Small intestine (tissue), 7 donors: Measurements from ENCODE around the gene RGL1. TPM values are rescaled to one million over a fixed set of nuclear protein-coding genes. Genes with fewer than 3 reads are reported as not detected.

Source experiments
- DNase-seq, 2 donors: peaks; one replicate each; pipeline versions ENCODE4 v3.0.0 to v3.0.0-alpha.2; 2013
- FAIRE-seq: peaks from 2 replicates; lab custom pipeline; 2012; peaks lifted over from hg19 to GRCh38; lab: Jason Lieb, UNC
- H3K27ac ChIP-seq, 3 donors: one replicate each; pipeline ENCODE4 v1.5.1; 2013; ENCODE audit warnings: low read length in 2 of 3, mild to moderate bottlenecking in 2 of 3, control low read depth in 1 of 3, inconsistent platforms in 1 of 3, low read depth in 1 of 3, moderate library complexity in 1 of 3
- H3K27me3 ChIP-seq, 3 donors: one replicate each; pipeline ENCODE4 v1.6.1; 2013; ENCODE audit warnings: low read length in 3 of 3, inconsistent platforms in 1 of 3; ENCODE audit not compliant: control insufficient read depth in 3 of 3, insufficient read depth in 3 of 3
- H3K36me3 ChIP-seq, 3 donors: one replicate each; pipeline ENCODE4 v1.6.1; 2013; ENCODE audit warnings: low read length in 3 of 3, inconsistent platforms in 1 of 3, low read depth in 1 of 3, mild to moderate bottlenecking in 1 of 3, moderate library complexity in 1 of 3; ENCODE audit not compliant: control insufficient read depth in 3 of 3, insufficient read depth in 2 of 3
- H3K4me1 ChIP-seq, 3 donors: one replicate each; pipeline ENCODE4 v1.6.1; 2013; ENCODE audit warnings: low read length in 2 of 3, inconsistent platforms in 1 of 3, low read depth in 1 of 3, mild to moderate bottlenecking in 1 of 3, moderate library complexity in 1 of 3; ENCODE audit not compliant: control insufficient read depth in 3 of 3, insufficient read depth in 2 of 3
- H3K4me3 ChIP-seq, 3 donors: one replicate each; pipeline ENCODE4 v1.5.1; 2013; ENCODE audit warnings: low read length in 3 of 3, control low read depth in 1 of 3, inconsistent platforms in 1 of 3, low read depth in 1 of 3, mild to moderate bottlenecking in 1 of 3, moderate library complexity in 1 of 3
- H3K9me3 ChIP-seq, 2 donors: one replicate each; pipeline ENCODE4 v1.6.1; 2013; ENCODE audit warnings: low read depth in 1 of 2, low read length in 1 of 2; ENCODE audit not compliant: control insufficient read depth in 2 of 2, insufficient read depth in 1 of 2
- WGBS, 3 donors: extraction: QIAGEN DNeasy Blood & Tissue Kit; methylation state at CpG; one replicate each; pipeline ENCODE4 v1.1.7; 2013; 5-methylcytosine and 5-hydroxymethylcytosine counted together
- polyA plus RNA-seq, 4 donors: library from polyadenylated mRNA; stranded (reverse) in 3 of 4; unstranded in 1 of 4; fragments of 200-250 nt in 3 of 4; fragments of 120-200 nt in 1 of 4; gene quantifications; one replicate each; pipeline versions ENCODE4 v1.2.1 to v1.2.3, GENCODE V29; 2013
- donor health status: healthy with polysubstance abuse.
- donor health status: control.
- donor health status: control.
- donor health status: Bipolar disorder and iron deficiency.
- donor health status: healthy.

RGL1 gene
- polyA plus RNA-seq, 4 donors, result 4.2 to 55.5 (median 8.0) TPM

DNA sequence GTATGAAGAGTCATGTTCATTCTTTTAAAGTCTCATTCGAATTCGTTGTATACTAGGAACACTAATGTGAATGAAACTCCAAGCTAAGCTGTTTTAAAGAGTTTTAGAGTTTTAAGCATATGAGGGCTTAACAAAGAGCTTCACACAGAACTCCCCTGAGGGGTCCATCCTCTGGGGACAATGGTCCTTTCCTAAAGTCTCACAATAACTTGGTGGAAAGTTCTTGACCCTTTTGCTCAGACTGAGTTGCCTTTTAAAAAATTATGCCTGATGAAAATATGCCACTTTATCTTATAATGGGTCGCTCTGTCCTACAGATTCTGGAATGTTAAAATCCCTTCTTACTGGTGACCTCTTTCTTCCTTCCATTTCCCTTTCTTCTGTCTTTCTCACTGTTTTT lies 64.3 kb downstream of the RGL1 start:
- no peak for FAIRE-seq
- WGBS, 3 donors, result 90 to 93% (median 90%) methylated on average over 3 of the region's 3 CpGs

DNA sequence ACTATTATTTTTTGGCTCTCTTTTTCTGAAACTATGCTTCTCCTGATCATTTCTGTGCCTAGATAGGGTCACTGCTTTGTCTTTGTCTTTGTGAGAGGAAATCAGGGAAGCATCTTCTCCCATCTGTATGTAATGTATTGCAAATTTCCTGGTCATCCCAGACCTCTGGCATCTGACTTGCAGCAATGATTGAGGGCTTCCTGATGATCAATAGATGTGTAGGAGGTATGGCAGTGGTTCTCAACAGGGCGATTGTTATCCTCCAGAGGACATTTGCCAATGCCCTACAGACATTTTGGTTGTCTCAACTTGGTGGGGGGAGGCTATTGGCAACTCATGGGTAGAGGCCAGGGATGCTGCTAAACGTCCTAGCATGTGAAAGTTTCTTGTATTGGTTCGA lies 64.7 kb downstream of the RGL1 start:
- no peaks in the 10 kb centered on the region for H3K9me3 ChIP-seq
- DNase-seq (no peak), FAIRE-seq (no peak)
- no peaks in the 10 kb centered on the region for H3K27me3 ChIP-seq
- no peaks in the 10 kb centered on the region for H3K4me1 ChIP-seq
- WGBS, 3 donors, result 79 to 84% (median 80%) methylated on average over 3 of the region's 3 CpGs
- H3K4me3 ChIP-seq, result no peak overlapping the region
- peak overlapping the region in 1 of 3 donors; percentile 79 for H3K27ac ChIP-seq
- H3K36me3 ChIP-seq, result peaks cover 0 to 11% (median 0%) of the 10 kb centered on the region in 3 donors

More for the DNA sequence above, 64.3 kb downstream of the RGL1 start:
- DNase-seq, result no peak
- H3K4me3 ChIP-seq, result no peak overlapping the region
- no peaks in the 10 kb centered on the region for H3K4me1 ChIP-seq
- no peak overlapping the region for H3K27ac ChIP-seq
- H3K36me3 ChIP-seq, result peaks cover 0 to 12% (median 0%) of the 10 kb centered on the region in 3 donors
- no peaks in the 10 kb centered on the region for H3K9me3 ChIP-seq
- H3K27me3 ChIP-seq, result no peaks in the 10 kb centered on the region

DNA sequence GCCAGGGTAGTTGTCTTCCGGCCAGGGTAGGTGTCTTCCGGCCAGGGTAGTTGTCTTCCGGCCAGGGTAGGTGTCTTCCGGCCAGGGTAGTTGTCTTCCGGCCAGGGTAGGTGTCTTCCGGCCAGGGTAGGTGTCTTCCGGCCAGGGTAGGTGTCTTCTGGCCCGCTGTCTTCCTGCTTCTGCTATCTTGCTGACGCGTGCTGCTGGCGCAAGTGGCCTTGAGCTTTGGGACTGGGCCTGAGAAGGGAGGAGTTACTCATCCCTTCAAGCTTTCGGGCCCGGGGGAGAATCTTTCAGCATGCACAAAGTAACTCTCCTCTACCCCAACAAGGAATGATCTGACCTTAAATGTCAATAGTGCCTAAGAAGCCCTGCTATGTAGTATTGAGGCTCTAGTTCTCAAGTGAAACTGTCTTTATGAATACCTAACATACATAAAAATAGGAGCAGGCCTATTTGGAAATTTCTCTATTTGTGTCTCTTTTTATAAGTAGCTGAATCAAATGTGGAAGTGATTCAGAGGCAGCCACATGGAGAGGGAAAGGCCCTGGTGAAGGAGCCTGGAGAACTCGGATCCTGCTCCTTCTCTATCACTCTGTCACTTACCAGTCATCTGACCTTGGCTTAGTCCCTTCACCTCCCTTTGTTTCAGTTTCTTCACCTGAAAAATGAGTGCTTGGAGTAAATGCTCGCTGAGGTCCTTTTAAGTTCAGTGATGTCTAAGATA lies 65.6 kb downstream of the RGL1 start:
- no peaks in the 10 kb centered on the region for H3K27me3 ChIP-seq
- no peaks in the 10 kb centered on the region for H3K9me3 ChIP-seq
- no peaks in the 10 kb centered on the region for H3K4me1 ChIP-seq
- peaks cover 0 to 12% (median 0%) of the 10 kb centered on the region in 3 donors for H3K36me3 ChIP-seq
- 72 to 94% (median 89%) methylated on average over 10 to 14 of the region's 15 CpGs for WGBS, 3 donors
- no peak for FAIRE-seq
- H3K4me3 ChIP-seq, result no peak overlapping the region
- no peak for DNase-seq
- H3K27ac ChIP-seq, result peak overlapping the region in 1 of 3 donors; percentile 79

DNA sequence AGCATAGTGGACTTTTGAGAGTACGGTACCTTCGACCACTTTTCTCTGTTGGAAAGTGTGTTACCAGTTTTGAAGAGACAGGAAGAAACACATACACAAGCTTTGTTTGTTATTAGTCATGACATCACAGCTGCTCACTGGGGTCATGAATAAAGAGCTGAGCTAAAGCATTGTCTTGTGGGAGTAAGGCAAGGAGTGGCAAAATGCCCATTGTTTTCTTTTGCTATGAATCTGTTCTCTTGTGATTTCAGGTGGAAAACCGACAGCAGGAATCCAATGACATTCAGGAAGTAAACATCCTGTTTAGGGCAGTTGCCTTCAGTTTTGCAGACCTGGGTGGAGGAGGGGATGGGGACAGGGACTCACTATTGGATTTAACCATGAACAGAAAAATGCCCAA lies 66.2 kb downstream of the RGL1 start:
- no peak for DNase-seq
- peaks cover 0 to under 1% (median 0%) of the 10 kb centered on the region in 3 donors for H3K4me1 ChIP-seq
- H3K36me3 ChIP-seq, result peaks cover 0 to 12% (median 0%) of the 10 kb centered on the region in 3 donors
- H3K9me3 ChIP-seq, result no peaks in the 10 kb centered on the region
- 60 to 78% (median 73%) methylated on average over 3 of the region's 3 CpGs for WGBS, 3 donors
- H3K4me3 ChIP-seq, result no peak overlapping the region
- H3K27ac ChIP-seq, result peak overlapping the region in 1 of 3 donors; percentile 79
- H3K27me3 ChIP-seq, result no peaks in the 10 kb centered on the region
- no peak for FAIRE-seq

DNA sequence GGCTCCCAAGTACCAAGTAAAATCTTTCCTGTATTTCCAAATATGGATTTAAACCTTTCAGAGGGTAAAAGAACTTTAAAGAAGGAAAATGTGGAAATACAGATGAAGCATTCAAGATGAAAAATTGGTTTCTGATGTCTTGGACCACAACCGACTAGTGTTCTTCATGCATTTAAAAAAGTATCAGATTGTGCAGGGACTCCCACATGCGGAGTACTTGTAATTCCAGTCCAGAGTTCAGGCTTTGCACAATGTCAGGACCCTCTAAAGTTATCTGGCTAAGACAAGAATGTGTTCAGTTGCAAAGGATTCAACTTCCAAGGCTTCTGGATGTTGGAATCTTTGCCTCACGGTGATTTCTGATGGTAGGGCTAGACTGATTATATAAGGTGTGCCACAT lies 66.7 kb downstream of the RGL1 start:
- H3K4me1 ChIP-seq, result peaks cover 0 to 5% (median 0%) of the 10 kb centered on the region in 3 donors
- H3K4me3 ChIP-seq, result no peak overlapping the region
- FAIRE-seq (no peak), DNase-seq (no peak)
- no peaks in the 10 kb centered on the region for H3K9me3 ChIP-seq
- H3K27me3 ChIP-seq, result no peaks in the 10 kb centered on the region
- H3K27ac ChIP-seq, result peak overlapping the region in 2 of 3 donors; percentile 21 to 28
- WGBS, 3 donors, result 75 to 90% (median 89%) methylated on average over 3 of the region's 3 CpGs
- H3K36me3 ChIP-seq, result peaks cover 0 to 8% (median 0%) of the 10 kb centered on the region in 3 donors

DNA sequence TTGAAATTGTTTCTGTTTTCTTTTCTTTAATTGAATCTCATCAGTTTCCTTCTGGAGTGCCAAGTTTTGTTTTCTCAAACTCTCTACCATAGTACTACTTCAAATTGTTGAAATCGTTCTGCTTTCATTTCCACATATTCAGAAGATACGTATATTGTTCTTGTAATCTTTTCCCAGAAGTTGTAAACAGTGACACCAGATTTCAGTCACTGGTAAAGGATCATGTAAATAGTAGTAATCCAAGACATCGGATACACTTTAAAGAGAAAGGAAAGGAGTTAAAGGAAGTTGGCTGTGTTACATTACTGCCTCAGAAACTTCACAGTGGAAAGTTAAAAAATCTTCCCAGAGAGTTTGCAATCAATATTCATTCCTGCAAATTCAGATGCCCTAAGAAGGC lies 67.5 kb downstream of the RGL1 start:
- H3K9me3 ChIP-seq, result no peaks in the 10 kb centered on the region
- peaks cover 0 to 6% (median 0%) of the 10 kb centered on the region in 3 donors for H3K4me1 ChIP-seq
- peaks cover 0 to 5% (median 0%) of the 10 kb centered on the region in 3 donors for H3K36me3 ChIP-seq
- H3K27ac ChIP-seq, result no peak overlapping the region
- WGBS, 3 donors, result 30 to 36% (median 35%) methylated on average over 3 of the region's 3 CpGs
- H3K27me3 ChIP-seq, result no peaks in the 10 kb centered on the region
- H3K4me3 ChIP-seq, result no peak overlapping the region
- FAIRE-seq, result no peak
- DNase-seq, result no peak

DNA sequence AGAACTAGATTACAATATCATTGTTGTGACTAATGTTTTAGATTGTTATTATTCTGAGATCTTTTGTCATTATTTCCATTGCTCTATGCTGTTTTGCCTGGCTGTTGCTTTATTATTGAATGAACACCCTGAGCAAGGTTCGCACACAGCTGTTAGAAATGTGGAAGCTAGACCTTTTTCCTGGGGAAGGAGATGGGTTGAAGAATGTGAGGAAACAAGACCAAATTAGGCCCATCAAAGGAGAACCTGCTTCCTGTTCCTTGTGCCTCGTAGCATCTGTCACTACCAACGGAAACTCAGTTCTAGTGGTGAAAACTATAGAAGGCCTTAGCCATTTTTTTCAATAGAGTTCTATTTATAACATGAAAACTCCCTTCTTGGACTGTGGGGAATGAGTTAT lies 68.7 kb downstream of the RGL1 start:
- H3K27me3 ChIP-seq, result no peaks in the 10 kb centered on the region
- 51 to 76% (median 67%) methylated on average over 3 of the region's 3 CpGs for WGBS, 3 donors
- no peak overlapping the region for H3K27ac ChIP-seq
- H3K36me3 ChIP-seq, result peaks cover 0 to 4% (median 0%) of the 10 kb centered on the region in 3 donors
- H3K9me3 ChIP-seq, result no peaks in the 10 kb centered on the region
- H3K4me3 ChIP-seq, result no peak overlapping the region
- no peak for FAIRE-seq
- no peak for DNase-seq
- H3K4me1 ChIP-seq, result peaks cover 0 to 6% (median 0%) of the 10 kb centered on the region in 3 donors

DNA sequence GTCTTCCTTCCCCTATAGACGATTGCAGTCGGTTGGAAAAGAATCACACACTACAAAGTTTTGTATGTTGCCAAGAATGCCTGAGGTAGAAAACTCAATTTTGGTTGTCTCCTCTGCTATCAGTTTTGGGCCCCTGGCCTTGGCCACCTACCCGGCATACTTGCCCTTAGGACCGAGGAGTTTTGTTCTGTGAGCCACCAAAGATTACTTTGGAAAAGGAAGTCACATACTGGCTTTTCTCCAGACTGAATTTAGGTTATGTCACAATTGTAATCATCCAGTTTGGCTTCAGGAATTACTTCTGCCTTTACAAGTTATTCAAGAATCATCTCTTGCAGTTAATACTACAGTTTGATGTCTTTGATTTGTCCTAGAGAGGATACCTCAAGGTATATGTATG lies 71.4 kb downstream of the RGL1 start:
- Histone ChIP-seq H3K9me3 (no peaks in the 10 kb centered on the region), H3K36me3 (peaks cover 0 to 6% (median 0%) of the 10 kb centered on the region in 3 donors), H3K27me3 (no peaks in the 10 kb centered on the region), H3K4me3 (no peak overlapping the region), H3K27ac (peak overlapping the region in 1 of 3 donors; percentile 28), H3K4me1 (peaks cover 2 to 18% (median 10%) of the 10 kb centered on the region in 3 donors)
- 61 to 79% (median 72%) methylated on average over 4 of the region's 4 CpGs for WGBS, 3 donors
- DNase-seq (no peak), FAIRE-seq (no peak)
